ENCODE data around the gene VARS1.
"Not testable (repeated sequence)": the region's sequence is repeated elsewhere in the genome, so short reads cannot be mapped to it uniquely, and the experiment has no call there.

The VARS1 gene

DNA sequence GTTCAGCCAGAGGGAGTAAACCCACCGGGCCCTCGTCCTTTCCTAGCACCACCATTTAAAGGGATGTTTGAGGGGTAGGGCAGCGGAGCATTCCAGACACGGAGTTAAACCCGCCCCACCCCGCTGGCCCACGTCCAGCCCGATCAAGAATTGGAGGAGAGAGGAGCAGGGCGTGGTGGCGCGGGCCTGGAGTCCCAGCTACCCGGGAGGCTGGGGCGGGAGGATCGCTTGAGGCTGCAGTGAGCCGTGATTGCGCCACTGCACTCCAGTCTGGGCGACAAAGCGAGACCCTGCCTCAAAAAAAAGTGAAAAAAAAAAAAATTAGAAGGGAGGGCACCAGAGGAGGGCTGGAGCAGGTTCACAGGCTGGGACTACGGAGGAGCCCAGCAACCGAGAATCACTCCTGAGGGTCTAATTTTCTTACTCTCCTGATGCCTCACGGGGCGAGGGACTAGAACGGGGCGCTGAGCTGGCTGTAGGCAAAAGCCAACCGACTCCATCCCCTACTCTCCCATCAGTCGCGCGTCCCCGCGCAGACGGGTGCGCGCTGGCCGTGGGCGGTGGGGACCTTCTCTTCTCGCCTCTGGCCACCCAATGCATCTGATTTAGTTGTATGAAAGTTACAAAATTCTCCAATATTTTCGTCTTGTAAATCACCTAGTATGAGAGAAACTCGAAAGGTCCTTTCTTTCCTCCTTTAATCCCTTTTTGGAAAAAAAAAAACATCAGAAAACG is 25.9 kb upstream of the VARS1 start:
- peak; percentile 85 for DNase-seq

DNA sequence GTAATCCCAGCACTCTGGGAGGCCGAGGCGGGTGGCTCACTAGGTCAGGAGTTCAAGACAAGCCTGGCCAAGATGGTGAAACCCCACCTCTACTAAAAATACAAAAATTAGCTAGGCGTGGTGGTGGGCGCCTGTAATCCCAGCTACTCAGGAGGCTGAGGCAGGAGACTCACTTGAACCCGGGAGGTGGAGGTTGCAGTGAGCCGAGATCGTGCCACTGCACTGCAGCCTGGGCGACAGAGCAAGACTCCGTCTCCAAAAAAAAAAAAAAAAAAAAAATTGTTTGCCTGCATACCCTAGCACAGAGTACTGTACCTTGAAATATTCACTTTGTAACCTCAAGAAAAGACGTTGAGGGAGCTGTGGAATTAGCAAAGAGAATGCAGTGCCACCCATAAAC is 24.8 kb upstream of the VARS1 start:
- not testable (repeated sequence) for DNase-seq

DNA sequence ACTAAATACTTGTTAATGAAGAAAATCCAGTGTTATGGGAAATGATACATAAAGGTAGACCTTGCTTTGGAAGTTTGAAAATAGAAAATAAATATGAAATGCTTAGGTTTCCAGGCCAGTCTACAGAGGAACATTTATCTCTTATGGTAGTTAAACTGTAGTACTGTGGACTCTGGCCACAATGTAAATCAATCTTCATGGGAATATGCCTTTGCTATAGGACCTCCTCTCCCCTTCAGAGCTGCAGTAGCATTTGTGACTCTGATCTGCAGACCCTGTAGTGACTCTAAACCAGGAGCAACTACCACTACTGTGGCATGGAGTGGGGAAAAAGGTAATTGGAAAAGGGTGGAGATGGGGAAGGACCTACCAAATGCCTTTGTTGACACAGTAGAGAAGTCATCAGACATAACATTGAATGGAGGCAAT is 24.3 kb upstream of the VARS1 start:
- DNase-seq, result no peak

DNA sequence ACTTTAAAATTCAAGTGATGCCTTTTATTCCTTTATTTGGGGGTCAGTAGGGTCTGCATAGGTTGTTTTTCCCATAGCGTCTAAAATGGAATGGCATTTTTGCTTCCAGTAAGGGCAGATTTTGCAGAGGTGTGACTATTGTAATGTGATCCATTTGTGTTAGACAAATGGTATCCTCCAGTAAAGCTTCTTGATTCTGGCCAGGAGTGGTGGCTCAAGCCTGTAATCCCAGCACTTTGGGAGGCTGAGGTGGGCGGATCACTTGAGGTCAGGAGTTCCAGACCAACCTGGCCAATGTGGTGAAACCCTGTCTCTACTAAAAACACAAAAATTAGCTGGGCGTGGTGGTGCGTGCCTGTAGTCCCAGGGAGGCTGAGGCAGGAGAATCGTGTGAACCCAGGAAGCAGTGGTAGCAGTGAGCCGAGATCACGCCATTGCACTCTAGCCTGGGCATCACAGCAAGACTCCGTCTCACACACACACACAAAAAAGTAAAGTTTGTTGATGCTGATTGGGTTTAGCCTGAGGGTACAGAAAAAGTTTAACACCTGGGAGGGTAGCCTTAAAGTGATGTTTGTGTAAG is 22.5 kb upstream of the VARS1 start:
- peak; percentile 27 for DNase-seq

DNA sequence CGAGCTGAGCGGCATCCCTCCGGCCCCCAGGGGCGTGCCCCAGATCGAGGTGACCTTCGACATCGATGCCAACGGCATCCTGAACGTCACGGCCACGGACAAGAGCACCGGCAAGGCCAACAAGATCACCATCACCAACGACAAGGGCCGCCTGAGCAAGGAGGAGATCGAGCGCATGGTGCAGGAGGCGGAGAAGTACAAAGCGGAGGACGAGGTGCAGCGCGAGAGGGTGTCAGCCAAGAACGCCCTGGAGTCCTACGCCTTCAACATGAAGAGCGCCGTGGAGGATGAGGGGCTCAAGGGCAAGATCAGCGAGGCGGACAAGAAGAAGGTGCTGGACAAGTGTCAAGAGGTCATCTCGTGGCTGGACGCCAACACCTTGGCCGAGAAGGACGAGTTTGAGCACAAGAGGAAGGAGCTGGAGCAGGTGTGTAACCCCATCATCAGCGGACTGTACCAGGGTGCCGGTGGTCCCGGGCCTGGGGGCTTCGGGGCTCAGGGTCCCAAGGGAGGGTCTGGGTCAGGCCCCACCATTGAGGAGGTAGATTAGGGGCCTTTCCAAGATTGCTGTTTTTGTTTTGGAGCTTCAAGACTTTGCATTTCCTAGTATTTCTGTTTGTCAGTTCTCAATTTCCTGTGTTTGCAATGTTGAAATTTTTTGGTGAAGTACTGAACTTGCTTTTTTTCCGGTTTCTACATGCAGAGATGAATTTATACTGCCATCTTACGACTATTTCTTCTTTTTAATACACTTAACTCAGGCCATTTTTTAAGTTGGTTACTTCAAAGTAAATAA is 21.8 kb upstream of the VARS1 start:
- not testable (repeated sequence) for DNase-seq

GRCh38 chr6:31815025-31815838 is 19.7 kb upstream of the VARS1 start, which contains the start of the genes HSPA1A and HSPA1L:
Gene HSPA1A (plus strand): TSS chr6:31815543. CDS start chr6:31815757, 214 bp downstream.
Gene HSPA1L (minus strand): TSS chr6:31815283. CDS start chr6:31811972, 3,311 bp downstream.
- DNase-seq, result peak; percentile 81

DNA sequence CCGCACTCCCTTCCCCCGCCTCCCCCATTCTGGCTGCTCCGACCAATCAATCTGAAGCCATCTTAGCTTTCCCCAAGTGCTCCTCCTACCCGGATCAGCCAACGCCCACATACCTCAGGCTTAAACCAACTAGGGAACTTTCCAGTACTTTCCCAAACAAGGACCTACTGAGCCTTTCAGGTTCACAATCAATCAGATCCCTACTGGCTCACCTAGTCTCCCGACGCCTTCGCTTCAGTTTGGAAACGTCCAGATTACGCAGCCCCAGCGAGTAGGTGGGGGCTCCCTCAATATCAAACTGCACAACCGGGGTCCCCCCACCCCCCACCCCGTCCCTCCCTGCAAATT is 19.1 kb upstream of the VARS1 start:
- DNase-seq, result peak; percentile 83

- no peak for DNase-seq
Observed at GRCh38 chr6:31813465-31813849, 17.9 kb upstream of the VARS1 start.

GRCh38 chr6:31811645-31812044 is 16.1 kb upstream of the VARS1 start:
- DNase-seq, result no peak

- not testable (repeated sequence) for DNase-seq
Observed at GRCh38 chr6:31808599-31808998, 13.0 kb upstream of the VARS1 start.

- peak; percentile 98 for DNase-seq
Observed at GRCh38 chr6:31806470-31807272, 11.1 kb upstream of the VARS1 start, which contains the start of gene LSM2. Gene LSM2 (minus strand): TSS chr6:31806966. CDS start chr6:31806757, 209 bp downstream.

DNA sequence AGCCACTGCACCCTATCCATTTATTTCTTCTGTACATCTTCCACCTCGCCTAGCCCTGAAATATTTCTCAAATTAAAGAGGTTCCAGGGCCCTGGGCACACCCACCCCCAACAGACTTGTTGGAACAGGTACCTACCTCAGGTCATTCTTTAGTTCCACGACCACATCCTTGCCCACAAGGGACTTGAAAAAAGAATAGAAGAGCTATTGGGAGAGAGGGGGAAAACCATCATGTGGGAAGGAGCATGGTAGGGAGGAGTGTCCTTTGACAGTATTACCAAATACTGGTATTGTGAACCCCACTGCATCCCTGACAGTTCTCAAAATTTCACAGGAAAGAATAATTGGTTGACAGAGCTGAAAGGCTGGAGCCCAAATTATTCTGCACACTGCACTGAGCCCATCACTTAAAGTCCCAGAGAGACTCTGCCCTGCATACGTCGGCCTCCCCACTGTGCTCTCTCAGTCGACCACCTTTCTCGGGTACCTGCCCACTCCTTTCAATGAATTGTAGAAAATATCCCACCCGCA is 10.5 kb upstream of the VARS1 start:
- DNase-seq, result no peak

GRCh38 chr6:31801031-31801927 is 5.7 kb upstream of the VARS1 start:
- DNase-seq, result not testable (repeated sequence)

- no peak for DNase-seq
Observed at GRCh38 chr6:31799781-31800180, 4.2 kb upstream of the VARS1 start.

DNA sequence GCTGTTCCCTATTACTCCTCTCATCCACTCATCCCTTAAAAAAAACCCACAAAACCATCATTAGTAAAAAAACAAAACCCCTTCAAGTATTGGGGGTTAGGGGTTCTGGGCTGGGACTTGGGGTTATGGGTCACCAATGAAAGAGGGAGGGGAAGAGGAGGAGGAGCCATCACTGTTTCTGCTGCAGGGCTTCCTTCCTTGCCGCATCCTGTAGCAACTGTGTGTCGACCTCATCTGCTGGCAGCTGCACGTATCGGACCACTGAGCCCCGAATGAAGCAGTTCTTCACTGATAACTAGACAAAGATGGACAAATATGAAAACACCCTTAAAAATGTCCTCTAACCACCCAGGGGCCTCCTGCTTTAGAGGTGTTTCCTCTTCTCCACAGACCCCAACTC is 2.0 kb upstream of the VARS1 start:
- peak; percentile 32 for DNase-seq

DNA sequence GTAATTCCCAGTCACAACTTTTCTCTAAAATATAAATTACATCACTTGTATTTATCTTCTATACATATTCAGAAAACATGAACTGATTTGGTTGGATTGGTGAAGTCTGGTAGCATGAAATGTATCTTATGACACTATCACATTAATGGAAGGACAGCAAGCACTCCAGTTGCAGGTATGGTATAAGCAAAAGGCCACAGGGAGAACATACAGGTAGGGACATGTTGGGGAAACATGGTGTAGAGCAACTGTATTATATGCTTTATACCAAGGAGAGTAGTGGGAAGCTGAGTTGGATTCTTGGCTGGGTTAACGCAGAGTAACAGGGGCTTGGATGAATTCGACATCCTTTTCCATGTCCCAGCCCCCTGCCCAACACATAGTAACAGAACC is 1.4 kb upstream of the VARS1 start:
- DNase-seq, result no peak

DNA sequence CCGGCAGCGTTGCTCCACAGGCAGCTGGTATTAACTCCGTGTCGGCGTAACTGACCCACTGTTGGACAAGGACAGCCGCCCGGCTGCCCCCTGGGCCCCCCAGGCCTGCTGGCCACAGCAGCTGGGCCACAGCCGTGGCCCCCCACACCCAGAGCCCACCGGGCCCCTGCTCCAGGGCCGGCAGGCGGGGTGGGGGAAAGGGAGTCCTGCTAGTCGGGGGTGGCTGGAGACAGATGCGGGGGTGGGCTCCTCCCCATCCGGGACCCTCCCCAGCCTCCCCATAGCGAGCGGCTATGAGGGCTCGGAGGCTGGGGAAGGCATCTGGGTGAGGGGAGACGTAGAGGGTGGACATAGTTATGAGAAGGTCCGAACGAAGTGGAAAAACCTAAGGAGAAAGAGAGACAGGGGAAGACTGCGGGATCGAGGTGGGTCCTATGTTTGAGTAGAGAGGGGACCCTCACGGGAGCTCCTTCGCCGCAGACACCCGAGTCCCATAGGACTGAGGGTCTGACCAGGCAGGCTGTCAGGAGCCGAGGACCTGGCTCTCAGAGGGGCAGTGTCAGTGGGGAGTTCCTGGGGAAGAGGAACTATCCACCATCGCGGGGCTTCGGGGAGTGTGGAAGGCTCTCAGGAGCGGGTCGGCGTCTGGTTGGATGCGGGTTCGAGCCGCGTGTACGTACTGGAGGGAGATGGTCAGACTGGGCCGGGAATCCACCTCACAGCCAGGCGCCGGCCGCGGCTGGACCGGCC is 511 bp downstream of the VARS1 start:
- peak; percentile 28 for DNase-seq

DNA sequence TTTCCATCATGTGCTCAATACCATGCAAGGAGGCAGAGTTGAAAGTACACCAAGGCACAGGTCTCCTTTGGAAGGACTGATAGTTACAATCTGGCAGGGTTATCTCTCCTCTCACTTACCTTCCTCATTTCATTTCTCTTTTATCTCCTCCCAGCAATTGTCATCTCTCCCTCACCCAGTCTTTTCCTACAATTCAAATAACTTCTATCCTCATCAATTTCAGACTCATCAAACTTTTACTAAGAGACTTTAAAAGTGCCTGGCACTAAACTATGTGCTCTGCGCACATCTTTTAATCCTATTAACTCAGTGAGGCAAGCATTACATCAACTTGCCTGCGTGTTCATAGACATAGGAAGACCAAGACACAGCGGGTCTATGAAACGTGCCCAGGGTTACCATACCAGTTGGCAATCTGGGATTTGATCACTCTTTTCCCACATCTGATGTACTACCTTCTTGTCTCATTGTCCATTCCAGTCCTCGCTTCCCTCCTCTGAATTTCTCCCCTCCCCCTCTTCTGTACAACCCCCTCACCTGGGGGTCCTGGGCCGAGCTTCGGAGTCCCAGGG is 1.2 kb downstream of the VARS1 start:
- DNase-seq, result no peak

GRCh38 chr6:31793927-31794245 is 1.7 kb downstream of the VARS1 start:
- not testable (repeated sequence) for DNase-seq

- peak; percentile 34 for DNase-seq
Observed at GRCh38 chr6:31792761-31793171, 2.8 kb downstream of the VARS1 start.
